Nephron (organoid): ENCODE measurements around the gene NRAP.

ENCODE experiments used
- H3K27ac Mint-ChIP-seq, 3 experiments: 2 replicates each; pipeline ENCODE4 v1.8.0; 2020; ENCODE audit warnings: mixed read lengths in 3 of 3, mild to moderate bottlenecking in 2 of 3, moderate library complexity in 1 of 3
- H3K27me3 Mint-ChIP-seq: 2 replicates; pipeline ENCODE4 v1.8.0; 2021; ENCODE audit warnings: low read depth, mild to moderate bottlenecking, moderate library complexity, mixed read lengths
- H3K36me3 Mint-ChIP-seq: 2 replicates; pipeline ENCODE4 v1.8.0; 2020; ENCODE audit warnings: low read depth, mixed read lengths
- H3K4me1 Mint-ChIP-seq: 2 replicates; pipeline ENCODE4 v1.8.0; 2020; ENCODE audit warnings: mixed read lengths
- H3K4me3 Mint-ChIP-seq, 3 experiments: 2 replicates each; pipeline ENCODE4 v1.8.0; 2020; ENCODE audit warnings: mild to moderate bottlenecking in 3 of 3, mixed read lengths in 3 of 3, moderate library complexity in 2 of 3
- H3K9me3 Mint-ChIP-seq: 2 replicates; pipeline ENCODE4 v1.8.0; 2020; ENCODE audit warnings: mixed read lengths
- CTCF ChIP-seq, 3 experiments: fragments of 200-600 bp; sonication (generic); IDR thresholded peaks; one replicate each; pipeline ENCODE4 v1.5.0; 2021; ENCODE audit warnings: antibody characterized with exemption in 3 of 3; ENCODE audit not compliant: unreplicated experiment in 3 of 3

NRAP gene

GRCh38 chr10:113622831-113623230 lies 41.0 kb downstream of the NRAP start:
- Mint-ChIP-seq H3K4me3 (no peak overlapping the region), H3K9me3 (no peaks in the 10 kb centered on the region), H3K27me3 (peaks cover 49% of the 10 kb centered on the region), H3K27ac (no peak overlapping the region), H3K4me1 (peaks cover 6% of the 10 kb centered on the region), H3K36me3 (no peaks in the 10 kb centered on the region)
- TF ChIP-seq CTCF (IDR thresholded peaks at IDR 0.05; ENCODE audit: unreplicated experiment in 3 of 3), result no peak

- no peaks in the 10 kb centered on the region for H3K4me1 Mint-ChIP-seq
- no peaks in the 10 kb centered on the region for H3K36me3 Mint-ChIP-seq
- no peak for TF ChIP-seq CTCF (IDR thresholded peaks at IDR 0.05; ENCODE audit: unreplicated experiment in 3 of 3)
- H3K27ac Mint-ChIP-seq, result no peak overlapping the region
- no peak overlapping the region for H3K4me3 Mint-ChIP-seq
- H3K27me3 Mint-ChIP-seq, result peaks cover 56% of the 10 kb centered on the region
- H3K9me3 Mint-ChIP-seq, result no peaks in the 10 kb centered on the region
Measured at GRCh38 chr10:113621799-113622198, 42.0 kb downstream of the NRAP start.

- Mint-ChIP-seq H3K4me3 (no peak overlapping the region), H3K36me3 (no peaks in the 10 kb centered on the region), H3K27ac (no peak overlapping the region), H3K9me3 (no peaks in the 10 kb centered on the region), H3K27me3 (peaks cover 62% of the 10 kb centered on the region), H3K4me1 (no peaks in the 10 kb centered on the region)
- no peak for TF ChIP-seq CTCF (IDR thresholded peaks at IDR 0.05; ENCODE audit: unreplicated experiment in 3 of 3)
Measured at GRCh38 chr10:113620936-113621335, 42.9 kb downstream of the NRAP start.

- H3K9me3 Mint-ChIP-seq, result no peaks in the 10 kb centered on the region
- H3K27me3 Mint-ChIP-seq, result peaks cover 63% of the 10 kb centered on the region
- H3K27ac Mint-ChIP-seq, result no peak overlapping the region
- H3K4me3 Mint-ChIP-seq, result no peak overlapping the region
- H3K36me3 Mint-ChIP-seq, result no peaks in the 10 kb centered on the region
- no peaks in the 10 kb centered on the region for H3K4me1 Mint-ChIP-seq
- TF ChIP-seq CTCF (IDR thresholded peaks at IDR 0.05; ENCODE audit: unreplicated experiment in 3 of 3), result no peak
Measured at GRCh38 chr10:113620511-113620910, 43.3 kb downstream of the NRAP start.

- H3K27me3 Mint-ChIP-seq, result peaks cover 66% of the 10 kb centered on the region
- no peak overlapping the region for H3K4me3 Mint-ChIP-seq
- H3K9me3 Mint-ChIP-seq, result no peaks in the 10 kb centered on the region
- H3K36me3 Mint-ChIP-seq, result no peaks in the 10 kb centered on the region
- no peak overlapping the region for H3K27ac Mint-ChIP-seq
- H3K4me1 Mint-ChIP-seq, result no peaks in the 10 kb centered on the region
- TF ChIP-seq CTCF (IDR thresholded peaks at IDR 0.05; ENCODE audit: unreplicated experiment in 3 of 3), result no peak
Measured at GRCh38 chr10:113619401-113619800, 44.4 kb downstream of the NRAP start.

- no peak overlapping the region for H3K27ac Mint-ChIP-seq
- H3K9me3 Mint-ChIP-seq, result no peaks in the 10 kb centered on the region
- no peaks in the 10 kb centered on the region for H3K36me3 Mint-ChIP-seq
- no peak for TF ChIP-seq CTCF (IDR thresholded peaks at IDR 0.05; ENCODE audit: unreplicated experiment in 3 of 3)
- no peak overlapping the region for H3K4me3 Mint-ChIP-seq
- peaks cover 68% of the 10 kb centered on the region for H3K27me3 Mint-ChIP-seq
- H3K4me1 Mint-ChIP-seq, result no peaks in the 10 kb centered on the region
Measured at GRCh38 chr10:113618338-113618737, 45.5 kb downstream of the NRAP start.
